Activated T-cell treated with anti-CD3 and anti-CD28 coated beads, Interleukin-2, amount 50 U/mL, for 4 hours (primary cell): Measurements from ENCODE around the gene HCFC1. TPM values are rescaled to one million over a fixed set of nuclear protein-coding genes. Genes with fewer than 3 reads are reported as not detected.
"Not testable (repeated sequence)": the region's sequence is repeated elsewhere in the genome, so short reads cannot be mapped to it uniquely, and the experiment has no call there.

Experiments used
- ATAC-seq, 2 donors: fragments of 200-7000 bp; cut with Tn5 transposase; one replicate each; pipeline ENCODE4 v1.10.0; 2021
- DNase-seq: peaks from one replicate; pipeline ENCODE4 v3.0.0-alpha.2; 2020
- H3K27me3 Mint-ChIP-seq: one replicate; pipeline ENCODE4 v1.8.0; 2021; ENCODE audit warnings: low read depth, mixed read lengths
- H3K36me3 Mint-ChIP-seq: one replicate; pipeline ENCODE4 v1.8.0; 2022; ENCODE audit warnings: mixed read lengths; ENCODE audit not compliant: insufficient read depth
- H3K4me1 Mint-ChIP-seq: one replicate; pipeline ENCODE4 v1.8.0; 2021; ENCODE audit warnings: low read depth, mixed read lengths
- H3K4me3 Mint-ChIP-seq: one replicate; pipeline ENCODE4 v1.8.0; 2021; ENCODE audit warnings: mild to moderate bottlenecking, moderate library complexity, mixed read lengths
- H3K9me3 Mint-ChIP-seq: one replicate; pipeline ENCODE4 v1.8.0; 2021; ENCODE audit warnings: mixed read lengths
- total RNA-seq, 3 donors: library from RNA; stranded (reverse); gene quantifications; one replicate each; pipeline ENCODE4 v1.2.1, GENCODE V29; 2021

The HCFC1 gene
- total RNA-seq, 3 donors from 2014 or later, result 140 to 162 (median 150) TPM

GRCh38 chrX:154013001-154013421 lies 41.4 kb upstream of the HCFC1 start:
- Mint-ChIP-seq H3K36me3 (peaks cover 18% of the 10 kb centered on the region), H3K27me3 (no peaks in the 10 kb centered on the region), H3K4me3 (no peak overlapping the region), H3K4me1 (peaks cover 7% of the 10 kb centered on the region), H3K9me3 (no peaks in the 10 kb centered on the region)
- no peak for ATAC-seq
- no peak for DNase-seq

GRCh38 chrX:154012336-154012991 lies 40.8 kb upstream of the HCFC1 start:
- H3K4me3 Mint-ChIP-seq, result no peak overlapping the region
- DNase-seq (no peak), ATAC-seq (no peak)
- peaks cover 21% of the 10 kb centered on the region for H3K36me3 Mint-ChIP-seq
- peaks cover 9% of the 10 kb centered on the region for H3K4me1 Mint-ChIP-seq
- H3K9me3 Mint-ChIP-seq, result no peaks in the 10 kb centered on the region
- H3K27me3 Mint-ChIP-seq, result no peaks in the 10 kb centered on the region

GRCh38 chrX:154011376-154012335 lies 40.0 kb upstream of the HCFC1 start:
- peaks cover 9% of the 10 kb centered on the region for H3K4me1 Mint-ChIP-seq
- H3K27me3 Mint-ChIP-seq, result no peaks in the 10 kb centered on the region
- H3K36me3 Mint-ChIP-seq, result peaks cover 21% of the 10 kb centered on the region
- no peak for ATAC-seq
- no peak overlapping the region for H3K4me3 Mint-ChIP-seq
- no peaks in the 10 kb centered on the region for H3K9me3 Mint-ChIP-seq
- no peak for DNase-seq

GRCh38 chrX:154010330-154011087 lies 38.9 kb upstream of the HCFC1 start:
- Mint-ChIP-seq H3K4me3 (no peak overlapping the region), H3K9me3 (no peaks in the 10 kb centered on the region), H3K27me3 (no peaks in the 10 kb centered on the region), H3K4me1 (peaks cover 6% of the 10 kb centered on the region), H3K36me3 (peaks cover 19% of the 10 kb centered on the region)
- ATAC-seq (no peak), DNase-seq (no peak)

- Mint-ChIP-seq H3K4me3 (no peak overlapping the region), H3K4me1 (peaks cover 4% of the 10 kb centered on the region), H3K9me3 (no peaks in the 10 kb centered on the region), H3K36me3 (peaks cover 14% of the 10 kb centered on the region), H3K27me3 (no peaks in the 10 kb centered on the region)
- ATAC-seq (no peak), DNase-seq (no peak)
Measured at GRCh38 chrX:154008521-154008920, 36.9 kb upstream of the HCFC1 start.

GRCh38 chrX:154006947-154007346 lies 35.3 kb upstream of the HCFC1 start:
- ATAC-seq (no peak), DNase-seq (no peak)
- H3K27me3 Mint-ChIP-seq, result no peaks in the 10 kb centered on the region
- peaks cover 12% of the 10 kb centered on the region for H3K4me1 Mint-ChIP-seq
- no peaks in the 10 kb centered on the region for H3K9me3 Mint-ChIP-seq
- H3K36me3 Mint-ChIP-seq, result peaks cover 16% of the 10 kb centered on the region
- H3K4me3 Mint-ChIP-seq, result no peak overlapping the region

- no peak for ATAC-seq
- no peaks in the 10 kb centered on the region for H3K27me3 Mint-ChIP-seq
- DNase-seq, result no peak
- peaks cover 16% of the 10 kb centered on the region for H3K4me1 Mint-ChIP-seq
- H3K4me3 Mint-ChIP-seq, result no peak overlapping the region
- H3K36me3 Mint-ChIP-seq, result peaks cover 8% of the 10 kb centered on the region
- H3K9me3 Mint-ChIP-seq, result no peaks in the 10 kb centered on the region
Measured at GRCh38 chrX:154004315-154004714, 32.7 kb upstream of the HCFC1 start.

- no peak for DNase-seq
- Mint-ChIP-seq H3K4me1 (peaks cover 15% of the 10 kb centered on the region), H3K4me3 (peak overlapping the region; percentile 59), H3K9me3 (no peaks in the 10 kb centered on the region), H3K36me3 (peaks cover 1% of the 10 kb centered on the region), H3K27me3 (no peaks in the 10 kb centered on the region)
- peak; percentile 78 to 80 for ATAC-seq
Measured at GRCh38 chrX:154002215-154002719, 30.6 kb upstream of the HCFC1 start.

- Mint-ChIP-seq H3K27me3 (no peaks in the 10 kb centered on the region), H3K36me3 (peaks cover 1% of the 10 kb centered on the region), H3K9me3 (no peaks in the 10 kb centered on the region), H3K4me3 (no peak overlapping the region), H3K4me1 (peaks cover 15% of the 10 kb centered on the region)
- no peak for DNase-seq
- ATAC-seq, result no peak
Measured at GRCh38 chrX:154000051-154000450, 28.4 kb upstream of the HCFC1 start.

GRCh38 chrX:153999359-154000037 lies 27.9 kb upstream of the HCFC1 start:
- peaks cover 1% of the 10 kb centered on the region for H3K36me3 Mint-ChIP-seq
- ATAC-seq, result no peak
- H3K27me3 Mint-ChIP-seq, result no peaks in the 10 kb centered on the region
- peaks cover 13% of the 10 kb centered on the region for H3K4me1 Mint-ChIP-seq
- no peak for DNase-seq
- H3K9me3 Mint-ChIP-seq, result no peaks in the 10 kb centered on the region
- H3K4me3 Mint-ChIP-seq, result no peak overlapping the region

- no peaks in the 10 kb centered on the region for H3K27me3 Mint-ChIP-seq
- no peak for DNase-seq
- no peaks in the 10 kb centered on the region for H3K9me3 Mint-ChIP-seq
- H3K36me3 Mint-ChIP-seq, result no peaks in the 10 kb centered on the region
- H3K4me1 Mint-ChIP-seq, result peaks cover 5% of the 10 kb centered on the region
- H3K4me3 Mint-ChIP-seq, result no peak overlapping the region
- no peak for ATAC-seq
Measured at GRCh38 chrX:153995504-153995903, 23.9 kb upstream of the HCFC1 start.

GRCh38 chrX:153994398-153994797 lies 22.8 kb upstream of the HCFC1 start:
- ATAC-seq, H3K36me3 Mint-ChIP-seq, H3K27me3 Mint-ChIP-seq, DNase-seq, H3K4me3 Mint-ChIP-seq, H3K9me3 Mint-ChIP-seq: not testable (repeated sequence)
- peaks cover 15% of the 10 kb centered on the region for H3K4me1 Mint-ChIP-seq

- DNase-seq (no peak), ATAC-seq (no peak)
- H3K9me3 Mint-ChIP-seq, result no peaks in the 10 kb centered on the region
- no peak overlapping the region for H3K4me3 Mint-ChIP-seq
- no peaks in the 10 kb centered on the region for H3K36me3 Mint-ChIP-seq
- H3K27me3 Mint-ChIP-seq, result no peaks in the 10 kb centered on the region
- H3K4me1 Mint-ChIP-seq, result peaks cover 17% of the 10 kb centered on the region
Measured at GRCh38 chrX:153993978-153994377, 22.4 kb upstream of the HCFC1 start.

- Mint-ChIP-seq H3K9me3 (no peaks in the 10 kb centered on the region), H3K36me3 (no peaks in the 10 kb centered on the region), H3K27me3 (no peaks in the 10 kb centered on the region), H3K4me3 (no peak overlapping the region), H3K4me1 (peaks cover 17% of the 10 kb centered on the region)
- no peak for ATAC-seq
- DNase-seq, result no peak
Measured at GRCh38 chrX:153993079-153993478, 21.5 kb upstream of the HCFC1 start.
